HepG2 (cell line): ENCODE data around the gene HIVEP2. TPM values are rescaled to one million over a fixed set of nuclear protein-coding genes. Genes with fewer than 3 reads are reported as not detected.

ENCODE experiments used
- EED ChIP-seq: sonication (generic); formaldehyde crosslinking; IDR thresholded peaks from 2 replicates; pipeline ENCODE4 v1.5.0; 2020; ENCODE audit warnings: mild to moderate bottlenecking, missing genetic modification reagents
- FOXO1 ChIP-seq: sonication (generic); formaldehyde crosslinking; IDR thresholded peaks from 2 replicates; pipeline ENCODE4 v1.4.0; 2020; ENCODE audit warnings: missing genetic modification reagents
- GABPA ChIP-seq, 2 experiments: IDR thresholded peaks; 2 replicates each; pipeline ENCODE4 v1.6.1; 2011 to 2016; ENCODE audit warnings: low read depth in 2 of 2, low read length in 1 of 2, missing biosample characterization in 1 of 2, missing genetic modification characterization in 1 of 2
- MYC ChIP-seq: sonication (generic); formaldehyde crosslinking; IDR thresholded peaks from 2 replicates; pipeline ENCODE4 v1.9.0; 2021; ENCODE audit warnings: missing genetic modification reagents, borderline replicate concordance
- NR1H2 ChIP-seq: sonication (generic); formaldehyde crosslinking; IDR thresholded peaks from 2 replicates; pipeline ENCODE4 v1.8.1; 2022; ENCODE audit warnings: low read depth, missing genetic modification reagents, borderline replicate concordance
- SNAI1 ChIP-seq: sonication (generic); formaldehyde crosslinking; IDR thresholded peaks from 2 replicates; pipeline ENCODE4 v1.5.0; 2020; ENCODE audit warnings: mild to moderate bottlenecking, missing genetic modification reagents, borderline replicate concordance
- TARDBP ChIP-seq: sonication (generic); formaldehyde crosslinking; IDR thresholded peaks from 2 replicates; pipeline ENCODE4 v1.8.0; 2022; ENCODE audit warnings: mild to moderate bottlenecking, missing genetic modification reagents
- THAP11 ChIP-seq: IDR thresholded peaks from 2 replicates; pipeline ENCODE4 v1.6.1; 2016; ENCODE audit warnings: missing biosample characterization, missing genetic modification reagents
- ZNF136 ChIP-seq: sonication (generic); formaldehyde crosslinking; IDR thresholded peaks from 2 replicates; pipeline ENCODE4 v1.8.1; 2022; ENCODE audit warnings: low read depth, mild to moderate bottlenecking, moderate library complexity, missing genetic modification reagents
- ZNF24 ChIP-seq: fragments of 450-650 bp; IDR thresholded peaks from 2 replicates; pipeline ENCODE4 v1.6.1; 2017; ENCODE audit warnings: antibody characterized with exemption, mild to moderate bottlenecking
- ZNF296 ChIP-seq: sonication (generic); formaldehyde crosslinking; conservative IDR thresholded peaks from 2 replicates; pipeline ENCODE4 v1.5.0; 2020; ENCODE audit warnings: mild to moderate bottlenecking, missing genetic modification reagents
- ZNF331 ChIP-seq: sonication (generic); formaldehyde crosslinking; IDR thresholded peaks from 2 replicates; pipeline ENCODE4 v1.4.0; 2020; ENCODE audit warnings: missing genetic modification reagents
- ZNF558 ChIP-seq: sonication (generic); formaldehyde crosslinking; IDR thresholded peaks from 2 replicates; pipeline ENCODE4 v1.9.0; 2022; ENCODE audit warnings: mild to moderate bottlenecking, missing genetic modification reagents, borderline replicate concordance
- ZNF878 ChIP-seq: sonication (generic); formaldehyde crosslinking; IDR thresholded peaks from 2 replicates; pipeline ENCODE4 v1.8.1; 2023; ENCODE audit warnings: mild to moderate bottlenecking, missing genetic modification reagents, moderate library complexity
- polyA plus RNA-seq, 8 experiments: library from polyadenylated mRNA; depleted of rRNA in 3 of 8; stranded (reverse) in 7 of 8; unstranded in 1 of 8; fragments of >200 nt; fragmentation: Illumina TruSeq in 4 of 8; extraction: Trizol in 4 of 8; gene quantifications; 2 replicates each; pipeline versions ENCODE4 v1.2.1 to v1.2.3, GENCODE V29; 2011 to 2016; ENCODE audit warnings: low read depth in 4 of 8, missing spikeins in 1 of 8, mixed read lengths in 1 of 8; ENCODE audit not compliant: insufficient read depth in 1 of 8
- total RNA-seq, 5 experiments: library from RNA; depleted of rRNA; stranded (reverse); fragments of >200 nt; fragmentation: Illumina TruSeq; extraction: Trizol; gene quantifications; 2 replicates each; pipeline ENCODE4 v1.2.3, GENCODE V29; 2016; ENCODE audit warnings: low read depth in 1 of 5
- TF ChIP-seq, protein P1 (sequence below): sonication (generic); formaldehyde crosslinking; IDR thresholded peaks from 2 replicates; pipeline ENCODE4 v1.4.0; 2020; ENCODE audit warnings: missing genetic modification reagents, borderline replicate concordance
- TF ChIP-seq, protein P2 (sequence below): sonication (generic); formaldehyde crosslinking; conservative IDR thresholded peaks from 2 replicates; pipeline ENCODE4 v1.4.0; 2020; ENCODE audit warnings: missing genetic modification reagents
- TF ChIP-seq, protein P3 (sequence below): IDR thresholded peaks from 2 replicates; pipeline ENCODE4 v1.4.0; 2020; ENCODE audit warnings: mild to moderate bottlenecking, missing genetic modification reagents
- TF ChIP-seq, protein P4 (sequence below): sonication (generic); formaldehyde crosslinking; IDR thresholded peaks from 2 replicates; pipeline ENCODE4 v1.4.0; 2020; ENCODE audit warnings: missing genetic modification reagents, mild to moderate bottlenecking, borderline replicate concordance

Gene HIVEP2
- total and polyA plus RNA-seq, 2 of the 13 experiments (the other 11 are each of a cell fraction or from before 2014, with no cell fraction given) = 3.4 to 12.9 TPM

DNA sequence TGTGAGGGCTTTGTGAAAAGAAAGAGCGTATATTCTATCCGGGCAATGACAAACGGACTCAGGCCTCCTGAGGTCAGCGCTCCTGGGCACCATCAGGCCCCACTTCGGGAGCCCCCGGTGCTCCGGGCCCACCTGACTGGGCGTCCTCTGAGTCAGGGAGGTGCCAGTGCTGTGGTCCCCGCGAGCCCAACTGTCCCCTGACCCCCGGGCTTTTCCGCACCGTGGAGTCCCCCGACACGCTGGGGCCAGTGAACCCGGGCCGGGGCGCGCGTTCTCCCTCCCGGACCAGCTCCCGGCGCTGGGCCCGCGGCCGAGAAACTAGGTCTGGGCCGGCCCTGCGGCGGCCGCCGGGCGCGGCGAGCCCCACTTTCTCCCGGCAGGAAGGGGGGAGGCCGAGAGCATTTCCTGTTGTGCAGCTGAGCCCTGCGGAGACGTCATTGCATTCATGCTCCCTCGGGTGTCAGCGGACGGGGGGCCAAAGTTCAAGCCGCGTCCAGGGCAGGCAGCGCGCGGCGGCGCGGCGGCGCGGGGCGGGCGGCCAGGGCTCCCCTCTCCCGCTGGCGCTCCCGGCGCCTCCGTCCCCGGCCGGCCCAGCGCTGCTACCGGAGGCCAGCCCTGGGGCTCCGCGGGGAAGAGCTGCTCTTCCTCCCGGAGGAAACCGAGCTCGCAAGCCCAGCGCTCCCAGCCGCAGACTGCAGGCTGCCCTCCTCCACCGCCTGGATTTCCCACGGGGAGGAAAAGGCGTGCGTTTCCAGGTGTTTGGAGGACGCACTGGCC is 18.3 kb downstream of the HIVEP2 start (continued):
- TF ChIP-seq, protein P1, sequence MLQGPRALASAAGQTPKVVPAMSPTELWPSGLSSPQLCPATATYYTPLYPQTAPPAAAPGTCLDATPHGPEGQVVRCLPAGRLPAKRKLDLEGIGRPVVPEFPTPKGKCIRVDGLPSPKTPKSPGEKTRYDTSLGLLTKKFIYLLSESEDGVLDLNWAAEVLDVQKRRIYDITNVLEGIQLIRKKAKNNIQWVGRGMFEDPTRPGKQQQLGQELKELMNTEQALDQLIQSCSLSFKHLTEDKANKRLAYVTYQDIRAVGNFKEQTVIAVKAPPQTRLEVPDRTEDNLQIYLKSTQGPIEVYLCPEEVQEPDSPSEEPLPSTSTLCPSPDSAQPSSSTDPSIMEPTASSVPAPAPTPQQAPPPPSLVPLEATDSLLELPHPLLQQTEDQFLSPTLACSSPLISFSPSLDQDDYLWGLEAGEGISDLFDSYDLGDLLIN = peak; percentile 83; the same call in 1 of the 2 replicates
- TF ChIP-seq, protein P2, sequence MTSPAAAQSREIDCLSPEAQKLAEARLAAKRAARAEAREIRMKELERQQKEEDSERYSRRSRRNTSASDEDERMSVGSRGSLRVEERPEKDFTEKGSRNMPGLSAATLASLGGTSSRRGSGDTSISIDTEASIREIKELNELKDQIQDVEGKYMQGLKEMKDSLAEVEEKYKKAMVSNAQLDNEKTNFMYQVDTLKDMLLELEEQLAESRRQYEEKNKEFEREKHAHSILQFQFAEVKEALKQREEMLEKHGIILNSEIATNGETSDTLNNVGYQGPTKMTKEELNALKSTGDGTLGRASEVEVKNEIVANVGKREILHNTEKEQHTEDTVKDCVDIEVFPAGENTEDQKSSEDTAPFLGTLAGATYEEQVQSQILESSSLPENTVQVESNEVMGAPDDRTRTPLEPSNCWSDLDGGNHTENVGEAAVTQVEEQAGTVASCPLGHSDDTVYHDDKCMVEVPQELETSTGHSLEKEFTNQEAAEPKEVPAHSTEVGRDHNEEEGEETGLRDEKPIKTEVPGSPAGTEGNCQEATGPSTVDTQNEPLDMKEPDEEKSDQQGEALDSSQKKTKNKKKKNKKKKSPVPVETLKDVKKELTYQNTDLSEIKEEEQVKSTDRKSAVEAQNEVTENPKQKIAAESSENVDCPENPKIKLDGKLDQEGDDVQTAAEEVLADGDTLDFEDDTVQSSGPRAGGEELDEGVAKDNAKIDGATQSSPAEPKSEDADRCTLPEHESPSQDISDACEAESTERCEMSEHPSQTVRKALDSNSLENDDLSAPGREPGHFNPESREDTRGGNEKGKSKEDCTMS = no peak
- TF ChIP-seq, protein P3, sequence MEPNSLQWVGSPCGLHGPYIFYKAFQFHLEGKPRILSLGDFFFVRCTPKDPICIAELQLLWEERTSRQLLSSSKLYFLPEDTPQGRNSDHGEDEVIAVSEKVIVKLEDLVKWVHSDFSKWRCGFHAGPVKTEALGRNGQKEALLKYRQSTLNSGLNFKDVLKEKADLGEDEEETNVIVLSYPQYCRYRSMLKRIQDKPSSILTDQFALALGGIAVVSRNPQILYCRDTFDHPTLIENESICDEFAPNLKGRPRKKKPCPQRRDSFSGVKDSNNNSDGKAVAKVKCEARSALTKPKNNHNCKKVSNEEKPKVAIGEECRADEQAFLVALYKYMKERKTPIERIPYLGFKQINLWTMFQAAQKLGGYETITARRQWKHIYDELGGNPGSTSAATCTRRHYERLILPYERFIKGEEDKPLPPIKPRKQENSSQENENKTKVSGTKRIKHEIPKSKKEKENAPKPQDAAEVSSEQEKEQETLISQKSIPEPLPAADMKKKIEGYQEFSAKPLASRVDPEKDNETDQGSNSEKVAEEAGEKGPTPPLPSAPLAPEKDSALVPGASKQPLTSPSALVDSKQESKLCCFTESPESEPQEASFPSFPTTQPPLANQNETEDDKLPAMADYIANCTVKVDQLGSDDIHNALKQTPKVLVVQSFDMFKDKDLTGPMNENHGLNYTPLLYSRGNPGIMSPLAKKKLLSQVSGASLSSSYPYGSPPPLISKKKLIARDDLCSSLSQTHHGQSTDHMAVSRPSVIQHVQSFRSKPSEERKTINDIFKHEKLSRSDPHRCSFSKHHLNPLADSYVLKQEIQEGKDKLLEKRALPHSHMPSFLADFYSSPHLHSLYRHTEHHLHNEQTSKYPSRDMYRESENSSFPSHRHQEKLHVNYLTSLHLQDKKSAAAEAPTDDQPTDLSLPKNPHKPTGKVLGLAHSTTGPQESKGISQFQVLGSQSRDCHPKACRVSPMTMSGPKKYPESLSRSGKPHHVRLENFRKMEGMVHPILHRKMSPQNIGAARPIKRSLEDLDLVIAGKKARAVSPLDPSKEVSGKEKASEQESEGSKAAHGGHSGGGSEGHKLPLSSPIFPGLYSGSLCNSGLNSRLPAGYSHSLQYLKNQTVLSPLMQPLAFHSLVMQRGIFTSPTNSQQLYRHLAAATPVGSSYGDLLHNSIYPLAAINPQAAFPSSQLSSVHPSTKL (CRISPR knock-in tag) = peak; percentile 84
- TF ChIP-seq GABPA (IDR thresholded peaks at IDR 0.05; ENCODE audit: low read depth, low read length) = peak; percentile 66
- TF ChIP-seq GABPA (CRISPR knock-in tag; IDR thresholded peaks at IDR 0.05; ENCODE audit: low read depth) = peak; percentile 83
- TF ChIP-seq EED (CRISPR knock-in tag) = peak; percentile 97; the same call in 1 of the 2 replicates
- TF ChIP-seq SNAI1 (CRISPR knock-in tag) = no peak
- TF ChIP-seq ZNF136 (CRISPR knock-in tag) = no peak
- TF ChIP-seq ZNF296 = no peak
- TF ChIP-seq ZNF24 = no peak
- TF ChIP-seq ZNF331 = peak; percentile 74
- no peak for TF ChIP-seq NR1H2 (CRISPR knock-in tag)
- TF ChIP-seq THAP11 (CRISPR knock-in tag) = peak; percentile 56; the same call in 1 of the 2 replicates
- TF ChIP-seq ZNF558 (CRISPR knock-in tag) = peak; percentile 96
- peak; percentile 91 for TF ChIP-seq FOXO1 (CRISPR knock-in tag)
- peak; percentile 84; the same call in 1 of the 2 replicates for TF ChIP-seq MYC (CRISPR knock-in tag)
- peak; percentile 93 for TF ChIP-seq TARDBP (CRISPR knock-in tag)
- TF ChIP-seq, protein P4, sequence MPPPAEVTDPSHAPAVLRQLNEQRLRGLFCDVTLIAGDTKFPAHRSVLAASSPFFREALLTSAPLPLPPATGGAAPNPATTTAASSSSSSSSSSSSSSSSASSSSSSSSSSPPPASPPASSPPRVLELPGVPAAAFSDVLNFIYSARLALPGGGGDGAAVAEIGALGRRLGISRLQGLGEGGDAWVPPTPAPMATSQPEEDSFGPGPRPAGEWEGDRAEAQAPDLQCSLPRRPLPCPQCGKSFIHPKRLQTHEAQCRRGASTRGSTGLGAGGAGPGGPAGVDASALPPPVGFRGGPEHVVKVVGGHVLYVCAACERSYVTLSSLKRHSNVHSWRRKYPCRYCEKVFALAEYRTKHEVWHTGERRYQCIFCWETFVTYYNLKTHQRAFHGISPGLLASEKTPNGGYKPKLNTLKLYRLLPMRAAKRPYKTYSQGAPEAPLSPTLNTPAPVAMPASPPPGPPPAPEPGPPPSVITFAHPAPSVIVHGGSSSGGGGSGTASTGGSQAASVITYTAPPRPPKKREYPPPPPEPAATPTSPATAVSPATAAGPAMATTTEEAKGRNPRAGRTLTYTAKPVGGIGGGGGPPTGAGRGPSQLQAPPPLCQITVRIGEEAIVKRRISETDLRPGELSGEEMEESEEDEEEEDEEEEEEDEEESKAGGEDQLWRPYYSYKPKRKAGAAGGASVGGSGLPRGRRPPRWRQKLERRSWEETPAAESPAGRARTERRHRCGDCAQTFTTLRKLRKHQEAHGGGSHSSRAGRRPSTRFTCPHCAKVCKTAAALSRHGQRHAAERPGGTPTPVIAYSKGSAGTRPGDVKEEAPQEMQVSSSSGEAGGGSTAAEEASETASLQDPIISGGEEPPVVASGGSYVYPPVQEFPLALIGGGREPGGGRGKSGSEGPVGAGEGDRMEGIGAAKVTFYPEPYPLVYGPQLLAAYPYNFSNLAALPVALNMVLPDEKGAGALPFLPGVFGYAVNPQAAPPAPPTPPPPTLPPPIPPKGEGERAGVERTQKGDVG (CRISPR knock-in tag) = 0 out of 2 replicates have a peak, but pooled peaks have one; percentile 27
- peak; percentile 81; the same call in 1 of the 2 replicates for TF ChIP-seq ZNF878
